Left ventricle myocardium inferior (tissue), 1 donor: ENCODE measurements around the gene KCNMA1. TPM values are rescaled to one million over a fixed set of nuclear protein-coding genes. Genes with fewer than 3 reads are reported as not detected.
"Not testable (repeated sequence)": the region's sequence is repeated elsewhere in the genome, so short reads cannot be mapped to it uniquely, and the experiment has no call there.

Experiments used
- DNase-seq: peaks from one replicate; pipeline ENCODE4 v3.0.0-alpha.2; 2020
- H3K27ac ChIP-seq: fragments of 200-600 bp; replicated peaks from 2 replicates; pipeline ENCODE4 v1.8.0; 2021
- H3K27me3 ChIP-seq: fragments of 200-600 bp; 2 replicates; pipeline ENCODE4 v1.8.0; 2021; ENCODE audit warnings: low read depth
- H3K36me3 ChIP-seq: fragments of 200-600 bp; 2 replicates; pipeline ENCODE4 v1.8.0; 2021
- H3K4me1 ChIP-seq: fragments of 200-600 bp; 2 replicates; pipeline ENCODE4 v1.8.0; 2021
- H3K4me3 ChIP-seq: fragments of 200-600 bp; 2 replicates; pipeline ENCODE4 v1.8.0; 2021; ENCODE audit warnings: mild to moderate bottlenecking, moderate library complexity
- H3K9me3 ChIP-seq: fragments of 200-600 bp; replicated peaks from 2 replicates; pipeline ENCODE4 v1.8.0; 2021
- intact Hi-C: fragments of 100-400 bp; cut with micrococcal nuclease; formaldehyde crosslinking; loops from one replicate; pipeline ENCODE4 v1.11.0; 2022
- total RNA-seq: library from RNA; stranded (reverse); fragmentation: NEBNext Ultra II Directional; extraction: Animal tissue kit (Norgen Biotek cat#: 25700); gene quantifications from one replicate; pipeline ENCODE4 v1.2.1, GENCODE V29; 2021
- TF ChIP-seq, protein P1 (sequence below): fragments of 200-600 bp; IDR thresholded peaks from 2 replicates; pipeline ENCODE4 v1.8.0; 2021; ENCODE audit warnings: antibody characterized with exemption, mild to moderate bottlenecking, borderline replicate concordance
- donor health status: DM: no; HTN: yes; CAD: no; lungs with severe emphysema.

The KCNMA1 gene
- total RNA-seq, 1 donor from 2014 or later: 1.8 TPM

- no peaks in the 10 kb centered on the region for H3K36me3 ChIP-seq
These were observed 43.7 kb downstream of the KCNMA1 start for GRCh38 chr10:77593771-77594470.

DNA sequence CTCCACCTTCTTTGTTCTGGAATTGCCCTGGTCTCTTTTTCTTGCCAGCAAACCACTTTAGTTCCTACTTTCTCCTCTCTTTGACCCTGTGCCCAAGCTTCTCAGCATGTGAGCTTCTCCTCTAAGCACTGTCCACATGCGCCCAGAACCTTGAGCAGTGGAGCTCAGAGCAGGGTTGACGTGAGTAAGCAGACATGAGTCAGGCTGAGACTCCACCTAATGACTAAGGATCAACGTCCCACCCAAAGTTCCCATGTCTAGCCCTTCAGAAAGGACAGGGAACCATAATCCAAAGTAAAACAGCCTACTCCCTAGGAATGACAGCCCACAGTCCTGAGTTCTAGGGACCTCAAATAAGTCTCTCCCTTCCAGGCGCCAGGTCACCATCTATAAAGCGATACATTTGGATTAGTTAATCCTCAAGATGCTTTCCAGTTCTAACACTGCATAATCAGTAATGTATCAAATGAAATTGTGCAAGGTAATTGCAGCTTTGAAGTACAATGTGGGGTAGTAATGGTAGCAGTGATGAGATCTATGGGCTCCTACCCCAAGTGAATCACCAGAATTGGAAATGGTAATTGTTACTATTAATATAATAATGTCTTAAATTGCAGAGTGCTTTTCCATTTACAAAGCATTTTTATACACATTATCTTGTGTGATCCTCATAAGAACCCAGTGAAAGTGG lies 44.5 kb downstream of the KCNMA1 start:
- Histone ChIP-seq H3K4me1 (peaks cover 6% of the 10 kb centered on the region), H3K36me3 (no peaks in the 10 kb centered on the region), H3K27ac (no peak overlapping the region), H3K9me3 (no peaks in the 10 kb centered on the region), H3K4me3 (no peak overlapping the region), H3K27me3 (peaks cover 7% of the 10 kb centered on the region)
- TF ChIP-seq, protein P1, sequence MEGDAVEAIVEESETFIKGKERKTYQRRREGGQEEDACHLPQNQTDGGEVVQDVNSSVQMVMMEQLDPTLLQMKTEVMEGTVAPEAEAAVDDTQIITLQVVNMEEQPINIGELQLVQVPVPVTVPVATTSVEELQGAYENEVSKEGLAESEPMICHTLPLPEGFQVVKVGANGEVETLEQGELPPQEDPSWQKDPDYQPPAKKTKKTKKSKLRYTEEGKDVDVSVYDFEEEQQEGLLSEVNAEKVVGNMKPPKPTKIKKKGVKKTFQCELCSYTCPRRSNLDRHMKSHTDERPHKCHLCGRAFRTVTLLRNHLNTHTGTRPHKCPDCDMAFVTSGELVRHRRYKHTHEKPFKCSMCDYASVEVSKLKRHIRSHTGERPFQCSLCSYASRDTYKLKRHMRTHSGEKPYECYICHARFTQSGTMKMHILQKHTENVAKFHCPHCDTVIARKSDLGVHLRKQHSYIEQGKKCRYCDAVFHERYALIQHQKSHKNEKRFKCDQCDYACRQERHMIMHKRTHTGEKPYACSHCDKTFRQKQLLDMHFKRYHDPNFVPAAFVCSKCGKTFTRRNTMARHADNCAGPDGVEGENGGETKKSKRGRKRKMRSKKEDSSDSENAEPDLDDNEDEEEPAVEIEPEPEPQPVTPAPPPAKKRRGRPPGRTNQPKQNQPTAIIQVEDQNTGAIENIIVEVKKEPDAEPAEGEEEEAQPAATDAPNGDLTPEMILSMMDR: no peak
- intact Hi-C loops: no loop called here
- no peak for DNase-seq

More at GRCh38 chr10:77593771-77594470, 43.7 kb downstream of the KCNMA1 start:
- peaks cover 6% of the 10 kb centered on the region for H3K4me1 ChIP-seq
- H3K9me3 ChIP-seq: no peaks in the 10 kb centered on the region
- no peak overlapping the region for H3K4me3 ChIP-seq
- TF ChIP-seq, protein P1: no peak
- intact Hi-C loops: no loop called here
- H3K27me3 ChIP-seq: peaks cover 14% of the 10 kb centered on the region
- H3K27ac ChIP-seq: no peak overlapping the region
- no peak for DNase-seq

DNA sequence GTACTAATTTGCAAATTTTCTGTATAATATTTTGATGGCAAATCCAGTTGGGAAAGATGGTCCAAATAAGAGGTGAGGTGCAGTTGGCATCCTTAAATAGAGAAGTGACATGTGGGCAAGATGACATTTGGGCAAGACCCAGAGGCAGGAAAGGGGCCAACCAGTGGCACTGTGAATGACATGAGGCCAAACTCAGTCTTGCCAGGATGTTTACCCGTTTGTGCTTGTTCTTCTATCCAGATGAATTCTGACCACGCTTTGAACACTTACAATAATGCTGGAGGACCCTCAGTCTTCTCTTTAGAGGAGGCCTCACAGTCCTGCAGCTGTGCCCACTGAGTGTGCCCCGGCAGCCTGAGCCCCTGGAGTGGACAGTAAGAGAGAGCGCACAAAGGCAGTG lies 45.1 kb downstream of the KCNMA1 start:
- intact Hi-C loops: no loop called here

GRCh38 chr10:77591238-77591880 lies 46.2 kb downstream of the KCNMA1 start:
- H3K36me3 ChIP-seq: no peaks in the 10 kb centered on the region
- peaks cover 9% of the 10 kb centered on the region for H3K4me1 ChIP-seq
- peaks cover 7% of the 10 kb centered on the region for H3K27me3 ChIP-seq
- H3K9me3 ChIP-seq: no peaks in the 10 kb centered on the region
- TF ChIP-seq, protein P1: no peak
- H3K27ac ChIP-seq: peak overlapping the region; percentile 36
- intact Hi-C loops: no loop called here
- no peak for DNase-seq
- H3K4me3 ChIP-seq: no peak overlapping the region

More for the DNA sequence above, 45.1 kb downstream of the KCNMA1 start:
- TF ChIP-seq, protein P1: no peak
- Histone ChIP-seq H3K4me3 (no peak overlapping the region), H3K27ac (no peak overlapping the region), H3K4me1 (peaks cover 6% of the 10 kb centered on the region), H3K27me3 (peaks cover 7% of the 10 kb centered on the region), H3K36me3 (no peaks in the 10 kb centered on the region), H3K9me3 (no peaks in the 10 kb centered on the region)
- no peak for DNase-seq

- Histone ChIP-seq H3K4me1 (peaks cover 9% of the 10 kb centered on the region), H3K9me3 (no peaks in the 10 kb centered on the region), H3K27me3 (peaks cover 7% of the 10 kb centered on the region), H3K27ac (peak overlapping the region; percentile 36), H3K4me3 (no peak overlapping the region), H3K36me3 (no peaks in the 10 kb centered on the region)
- intact Hi-C loops: no loop called here
- TF ChIP-seq, protein P1: no peak
- DNase-seq: no peak
These were observed 47.0 kb downstream of the KCNMA1 start for GRCh38 chr10:77590344-77591237.

DNA sequence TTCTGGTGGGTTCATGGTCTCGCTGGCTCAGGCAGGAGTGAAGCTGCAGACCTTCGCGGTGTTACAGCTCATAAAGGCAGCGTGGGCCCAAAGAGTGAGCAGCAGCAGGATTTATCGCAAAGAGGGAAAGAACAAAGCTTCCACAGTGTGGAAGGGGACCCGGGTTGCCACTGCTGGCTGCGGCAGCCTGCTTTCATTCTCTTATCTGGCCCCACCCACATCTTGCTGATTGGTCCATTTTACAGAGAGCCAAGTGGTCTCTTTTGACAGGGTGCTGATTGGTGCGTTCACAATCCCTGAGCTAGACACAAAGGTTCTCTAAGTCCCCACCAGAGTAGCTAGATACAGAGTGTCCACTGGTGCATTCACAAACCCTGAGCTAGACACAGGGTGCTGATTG lies 47.9 kb downstream of the KCNMA1 start:
- H3K36me3 ChIP-seq, H3K4me3 ChIP-seq, intact Hi-C loops, H3K27ac ChIP-seq, H3K4me1 ChIP-seq, H3K27me3 ChIP-seq, H3K9me3 ChIP-seq, DNase-seq: not testable (repeated sequence)
